ENCODE measurements around the gene CWF19L1.

DNA sequence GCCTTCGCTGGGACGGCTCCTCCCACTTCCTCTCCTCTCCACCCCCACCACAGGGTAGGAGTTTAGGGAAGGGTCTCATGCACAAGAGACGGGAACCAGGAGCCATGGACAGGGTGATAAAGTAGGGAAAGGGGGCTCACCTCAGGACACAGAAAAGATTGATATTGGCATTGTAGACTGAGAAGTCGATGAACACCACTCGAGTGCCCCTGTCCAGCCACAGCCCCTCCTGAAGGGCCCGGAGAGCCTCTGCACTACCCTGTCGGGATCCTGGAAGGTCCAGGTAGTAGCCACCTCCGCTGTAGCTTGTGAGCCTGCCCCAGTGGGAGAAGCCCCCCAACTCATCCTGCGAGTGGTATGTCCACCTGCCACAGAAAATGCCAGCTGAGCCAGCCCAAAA, 29.8 kb upstream of the CWF19L1 start:
- TF ChIP-seq SUZ12 (IDR thresholded peaks at IDR 0.05; ENCODE audit: extremely low read depth, insufficient read depth, insufficient read length), result no peak
- TF ChIP-seq ZNF274 (IDR thresholded peaks at IDR 0.05; ENCODE audit: low read depth, low read length), result no peak
